ENCODE results near the gene RASA2. TPM values are rescaled to one million over a fixed set of nuclear protein-coding genes. Genes with fewer than 3 reads are reported as not detected.

RASA2 gene
- total RNA-seq, 2 donors from 2014 or later: 15.4 to 23.1 TPM

DNA sequence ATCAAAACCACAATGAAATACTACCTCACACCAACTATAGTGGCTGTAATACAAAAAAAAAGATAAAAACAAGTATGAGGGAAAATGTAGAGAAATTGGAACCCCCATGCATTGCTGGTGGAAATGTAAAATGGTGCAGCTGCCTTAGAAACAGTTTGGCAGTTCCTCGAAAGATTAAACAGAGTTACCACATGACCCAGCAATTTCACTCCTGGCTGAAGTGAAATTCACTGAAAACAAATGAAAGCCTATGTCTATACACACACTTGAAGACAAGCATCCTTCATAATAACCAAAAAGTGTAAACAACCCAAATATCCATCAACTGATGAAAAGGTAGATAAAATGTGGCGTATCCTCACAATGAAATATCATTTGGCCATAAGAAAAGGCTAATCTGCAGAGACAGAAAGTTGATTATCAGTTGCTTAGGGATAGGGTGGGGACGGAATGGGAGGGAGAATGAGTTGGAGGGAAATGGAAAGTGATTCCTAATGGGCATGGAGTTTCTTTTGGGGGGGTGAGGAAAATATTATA, 20.1 kb upstream of the RASA2 start:
- no peaks in the 10 kb centered on the region for H3K36me3 ChIP-seq
- no peak for ATAC-seq (ENCODE audit: insufficient number of reproducible peaks, low FRiP score, low read depth)
- no peak overlapping the region for H3K4me3 ChIP-seq
- DNase-seq (ENCODE audit: low spot score): no peak
- no peaks in the 10 kb centered on the region for H3K4me1 ChIP-seq (ENCODE audit: control insufficient read depth in 1 of 2, low read depth in 2 of 2)
- no peak overlapping the region for H3K27ac ChIP-seq
- H3K27me3 ChIP-seq (replicated peaks; ENCODE audit: insufficient read depth): no peaks in the 10 kb centered on the region
- H3K9me3 ChIP-seq: no peaks in the 10 kb centered on the region
- TF ChIP-seq, protein P1, sequence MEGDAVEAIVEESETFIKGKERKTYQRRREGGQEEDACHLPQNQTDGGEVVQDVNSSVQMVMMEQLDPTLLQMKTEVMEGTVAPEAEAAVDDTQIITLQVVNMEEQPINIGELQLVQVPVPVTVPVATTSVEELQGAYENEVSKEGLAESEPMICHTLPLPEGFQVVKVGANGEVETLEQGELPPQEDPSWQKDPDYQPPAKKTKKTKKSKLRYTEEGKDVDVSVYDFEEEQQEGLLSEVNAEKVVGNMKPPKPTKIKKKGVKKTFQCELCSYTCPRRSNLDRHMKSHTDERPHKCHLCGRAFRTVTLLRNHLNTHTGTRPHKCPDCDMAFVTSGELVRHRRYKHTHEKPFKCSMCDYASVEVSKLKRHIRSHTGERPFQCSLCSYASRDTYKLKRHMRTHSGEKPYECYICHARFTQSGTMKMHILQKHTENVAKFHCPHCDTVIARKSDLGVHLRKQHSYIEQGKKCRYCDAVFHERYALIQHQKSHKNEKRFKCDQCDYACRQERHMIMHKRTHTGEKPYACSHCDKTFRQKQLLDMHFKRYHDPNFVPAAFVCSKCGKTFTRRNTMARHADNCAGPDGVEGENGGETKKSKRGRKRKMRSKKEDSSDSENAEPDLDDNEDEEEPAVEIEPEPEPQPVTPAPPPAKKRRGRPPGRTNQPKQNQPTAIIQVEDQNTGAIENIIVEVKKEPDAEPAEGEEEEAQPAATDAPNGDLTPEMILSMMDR (IDR thresholded peaks at IDR 0.05): no peak

DNA sequence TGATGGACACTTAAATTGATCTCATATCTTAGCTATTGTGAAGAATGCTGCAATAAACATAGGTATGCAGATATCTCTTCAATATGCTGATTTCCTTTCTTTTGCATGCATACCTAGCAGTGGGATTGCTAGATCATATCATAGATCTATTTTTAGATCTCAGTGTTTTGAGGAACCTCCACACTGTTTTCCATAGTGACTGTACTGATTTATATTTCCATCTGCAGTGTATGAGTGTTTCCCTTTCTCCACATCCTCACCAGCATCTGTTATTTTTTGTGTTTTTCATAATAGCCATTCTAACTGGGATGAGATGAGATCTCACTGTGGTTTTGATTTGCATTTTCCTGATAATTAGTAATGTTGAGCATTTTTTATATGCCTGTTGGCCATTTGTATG, 17.1 kb upstream of the RASA2 start:
- Histone ChIP-seq H3K9me3 (no peaks in the 10 kb centered on the region), H3K27me3 (replicated peaks; ENCODE audit: insufficient read depth) (no peaks in the 10 kb centered on the region), H3K27ac (no peak overlapping the region), H3K4me1 (ENCODE audit: control insufficient read depth in 1 of 2, low read depth in 2 of 2) (no peaks in the 10 kb centered on the region), H3K36me3 (no peaks in the 10 kb centered on the region), H3K4me3 (no peak overlapping the region)
- TF ChIP-seq, protein P1 (IDR thresholded peaks at IDR 0.05): no peak
- ATAC-seq (ENCODE audit: insufficient number of reproducible peaks, low FRiP score, low read depth) (no peak), DNase-seq (ENCODE audit: low spot score) (no peak)

DNA sequence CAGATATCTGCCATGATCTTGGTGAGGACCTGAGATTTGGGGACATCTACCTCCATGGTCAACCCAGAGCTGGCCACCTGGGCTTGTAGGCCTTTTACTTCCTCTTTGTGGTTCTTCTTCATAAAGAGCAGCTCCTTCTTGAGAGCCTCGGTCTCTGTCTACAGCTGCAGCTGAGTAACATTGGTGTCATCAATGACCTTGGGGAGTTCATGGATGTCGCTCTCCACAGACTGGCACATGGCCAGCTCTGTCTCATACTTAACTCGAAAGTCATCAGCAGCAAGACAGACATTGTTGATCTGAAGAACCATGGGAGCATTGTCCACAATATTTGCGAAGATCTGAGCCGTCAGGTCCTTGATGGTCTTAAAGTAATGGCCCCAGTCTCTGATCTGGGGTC, 15.7 kb upstream of the RASA2 start:
- no peak for DNase-seq (ENCODE audit: low spot score)
- Histone ChIP-seq H3K4me3 (no peak overlapping the region), H3K4me1 (ENCODE audit: control insufficient read depth in 1 of 2, low read depth in 2 of 2) (no peaks in the 10 kb centered on the region), H3K9me3 (no peaks in the 10 kb centered on the region), H3K27me3 (replicated peaks; ENCODE audit: insufficient read depth) (no peaks in the 10 kb centered on the region), H3K27ac (no peak overlapping the region), H3K36me3 (no peaks in the 10 kb centered on the region)
- TF ChIP-seq, protein P1 (IDR thresholded peaks at IDR 0.05): no peak
- ATAC-seq (ENCODE audit: insufficient number of reproducible peaks, low FRiP score, low read depth): no peak

DNA sequence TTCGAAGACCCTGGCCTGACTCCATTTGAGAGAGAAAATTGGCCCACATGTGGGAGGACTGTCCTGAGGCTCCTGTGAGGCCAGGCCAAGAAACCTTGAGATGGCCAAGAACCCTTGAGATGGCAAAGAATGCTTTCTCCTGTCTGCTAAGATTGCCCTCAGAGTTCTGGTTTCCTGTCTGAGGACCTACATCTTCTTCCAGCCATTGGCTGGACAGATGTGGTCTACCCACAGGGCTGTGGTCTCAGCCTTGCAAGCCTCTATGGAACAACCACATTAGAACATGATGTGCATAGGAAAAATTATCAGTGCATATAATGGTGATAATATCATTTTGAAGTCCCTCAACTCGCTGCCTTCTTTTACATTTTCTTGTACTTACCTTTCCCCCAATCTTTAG, 10.8 kb upstream of the RASA2 start:
- Histone ChIP-seq H3K36me3 (no peaks in the 10 kb centered on the region), H3K27me3 (replicated peaks; ENCODE audit: insufficient read depth) (no peaks in the 10 kb centered on the region), H3K4me1 (ENCODE audit: control insufficient read depth in 1 of 2, low read depth in 2 of 2) (no peaks in the 10 kb centered on the region), H3K27ac (no peak overlapping the region), H3K9me3 (no peaks in the 10 kb centered on the region), H3K4me3 (no peak overlapping the region)
- ATAC-seq (ENCODE audit: insufficient number of reproducible peaks, low FRiP score, low read depth) (no peak), DNase-seq (ENCODE audit: low spot score) (no peak)
- TF ChIP-seq, protein P1 (IDR thresholded peaks at IDR 0.05): no peak

DNA sequence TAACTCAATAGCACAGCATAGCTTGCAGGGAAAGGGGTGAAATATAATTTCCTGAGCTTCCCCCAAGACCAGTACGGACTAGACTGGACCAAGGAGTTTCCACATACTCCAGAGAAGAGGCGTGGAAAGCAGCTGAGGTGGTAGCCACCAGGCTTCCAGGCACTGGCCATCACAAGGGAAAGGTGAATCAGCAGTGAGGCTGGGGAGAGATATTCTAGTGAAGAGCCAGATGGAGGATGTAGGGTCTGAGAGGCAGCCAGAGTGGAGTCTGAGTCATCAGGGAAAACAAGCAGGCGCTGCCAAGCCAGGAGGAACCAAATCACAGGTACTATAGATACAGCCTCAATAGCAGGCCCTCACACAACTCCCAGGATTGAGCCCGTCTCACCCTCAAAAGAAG, 9.6 kb upstream of the RASA2 start:
- H3K4me3 ChIP-seq: no peak overlapping the region
- no peak for ATAC-seq (ENCODE audit: insufficient number of reproducible peaks, low FRiP score, low read depth)
- no peak overlapping the region for H3K27ac ChIP-seq
- no peaks in the 10 kb centered on the region for H3K27me3 ChIP-seq (replicated peaks; ENCODE audit: insufficient read depth)
- no peaks in the 10 kb centered on the region for H3K9me3 ChIP-seq
- TF ChIP-seq, protein P1 (IDR thresholded peaks at IDR 0.05): no peak
- H3K36me3 ChIP-seq: no peaks in the 10 kb centered on the region
- DNase-seq (ENCODE audit: low spot score): no peak
- H3K4me1 ChIP-seq (ENCODE audit: control insufficient read depth in 1 of 2, low read depth in 2 of 2): no peaks in the 10 kb centered on the region
